PC-3 (cell line): ENCODE data around the gene TCP1.

Experiments used
- CTCF ChIP-seq: fragments of 300-600 bp; sonication (generic); conservative IDR thresholded peaks from 2 replicates; pipeline ENCODE4 v1.5.1; 2017; ENCODE audit warnings: antibody characterized with exemption, low read depth, mild to moderate bottlenecking, low read length
- EZH2 ChIP-seq: fragments of 300-600 bp; sonication (generic); IDR thresholded peaks from one replicate; pipeline ENCODE4 v1.6.1; 2017; ENCODE audit warnings: antibody characterized with exemption, mild to moderate bottlenecking, low read length; ENCODE audit not compliant: unreplicated experiment
- EZH2phosphoT487 ChIP-seq: fragments of 300-600 bp; sonication (generic); IDR thresholded peaks from 2 replicates; pipeline ENCODE4 v1.6.1; 2018; ENCODE audit warnings: mild to moderate bottlenecking, antibody characterized with exemption, low read length, borderline replicate concordance

DNA sequence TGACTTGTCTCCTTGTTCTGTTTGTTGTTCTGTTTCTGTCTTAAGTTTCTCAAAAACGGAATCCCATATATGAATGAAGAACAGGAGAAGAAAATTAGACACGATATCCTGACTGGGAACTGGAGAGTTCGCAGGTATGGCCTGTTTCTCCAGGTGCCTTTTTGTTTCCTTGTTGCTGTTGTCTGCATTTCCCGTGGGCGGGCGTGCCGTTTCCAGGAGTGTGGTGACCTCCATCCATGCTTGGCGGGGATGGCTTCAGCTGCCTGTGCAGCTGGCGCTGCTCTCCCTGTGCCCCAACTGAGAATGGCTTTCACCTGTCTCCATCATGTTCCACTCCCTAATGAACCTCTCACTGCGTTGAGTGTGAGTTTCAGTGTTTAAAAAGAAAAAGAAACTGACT is 15.1 kb upstream of the TCP1 start:
- TF ChIP-seq EZH2 (no peak), CTCF (no peak), EZH2phosphoT487 (no peak)
